GM23338 (cell line): ENCODE measurements around the gene TBCE. TPM values are rescaled to one million over a fixed set of nuclear protein-coding genes. Genes with fewer than 3 reads are reported as not detected.

Source experiments
- ATAC-seq: fragments of 200-7000 bp; cut with Tn5 transposase; 3 replicates; pipeline ENCODE4 v1.9.1; 2020
- DNase-seq: peaks from one replicate; pipeline ENCODE4 v3.0.0-alpha.2; 2015; ENCODE audit warnings: low spot score
- H2AFZ ChIP-seq: fragments of 200-600 bp; sonication (generic); 2 replicates; pipeline ENCODE4 v1.8.0; 2016; ENCODE audit warnings: antibody characterized with exemption, mild to moderate bottlenecking, moderate library complexity
- H3F3A ChIP-seq: fragments of 200-600 bp; sonication (generic); replicated peaks from 2 replicates; pipeline ENCODE4 v1.8.0; 2017; ENCODE audit warnings: antibody characterized with exemption, mixed run types, low read depth
- H3K27ac ChIP-seq: fragments of 200-600 bp; sonication (generic); 2 replicates; pipeline ENCODE4 v1.6.1; 2016; ENCODE audit warnings: low read depth
- H3K27me3 ChIP-seq: fragments of 200-600 bp; sonication (generic); 2 replicates; pipeline ENCODE4 v1.8.0; 2016; ENCODE audit warnings: mild to moderate bottlenecking, mixed run types, moderate library complexity; ENCODE audit not compliant: insufficient read depth
- H3K36me3 ChIP-seq: fragments of 200-600 bp; sonication (generic); 2 replicates; pipeline ENCODE4 v1.8.0; 2016; ENCODE audit warnings: mild to moderate bottlenecking; ENCODE audit not compliant: insufficient read depth
- H3K4me1 ChIP-seq: fragments of 200-600 bp; sonication (generic); 2 replicates; pipeline ENCODE4 v1.8.0; 2016; ENCODE audit warnings: mild to moderate bottlenecking, moderate library complexity; ENCODE audit not compliant: insufficient read depth
- H3K4me2 ChIP-seq: fragments of 200-600 bp; sonication (generic); 2 replicates; pipeline ENCODE4 v1.7.1; 2017; ENCODE audit warnings: mixed run types
- H3K4me3 ChIP-seq: fragments of 200-600 bp; sonication (generic); 2 replicates; pipeline ENCODE4 v1.6.1; 2016; ENCODE audit warnings: mixed run types
- H3K79me2 ChIP-seq: fragments of 200-600 bp; sonication (generic); replicated peaks from 2 replicates; pipeline ENCODE4 v1.8.0; 2017; ENCODE audit warnings: mild to moderate bottlenecking; ENCODE audit not compliant: insufficient read depth
- H3K9me2 ChIP-seq: fragments of 200-600 bp; sonication (generic); 2 replicates; pipeline ENCODE4 v1.8.0; 2017; ENCODE audit not compliant: insufficient read depth
- H4K20me1 ChIP-seq: fragments of 200-600 bp; sonication (generic); replicated peaks from 2 replicates; pipeline ENCODE4 v1.8.0; 2017; ENCODE audit warnings: mild to moderate bottlenecking; ENCODE audit not compliant: insufficient read depth
- H3K27ac Mint-ChIP-seq: 2 replicates; pipeline ENCODE4 v1.8.0; 2020; ENCODE audit warnings: inconsistent platforms, mild to moderate bottlenecking, moderate library complexity, mixed read lengths
- H3K27me3 Mint-ChIP-seq: 3 replicates; pipeline ENCODE4 v1.8.0; 2022; ENCODE audit warnings: low read depth, mild to moderate bottlenecking, moderate library complexity, mixed read lengths, inconsistent platforms; ENCODE audit not compliant: insufficient read depth, poor library complexity
- H3K36me3 Mint-ChIP-seq: 3 replicates; pipeline ENCODE4 v1.8.0; 2021; ENCODE audit warnings: low read depth, mild to moderate bottlenecking, inconsistent platforms, moderate library complexity, mixed read lengths
- H3K4me1 Mint-ChIP-seq: 3 replicates; pipeline ENCODE4 v1.8.0; 2020; ENCODE audit warnings: mild to moderate bottlenecking, inconsistent platforms, mixed read lengths
- H3K4me3 Mint-ChIP-seq: 3 replicates; pipeline ENCODE4 v1.8.0; 2021; ENCODE audit warnings: moderate library complexity, mild to moderate bottlenecking, inconsistent platforms, mixed read lengths
- H3K9me3 Mint-ChIP-seq: 3 replicates; pipeline ENCODE4 v1.8.0; 2020; ENCODE audit warnings: moderate library complexity, mild to moderate bottlenecking, inconsistent platforms, mixed read lengths
- CREB1 ChIP-seq: fragments of 250-450 bp; sonication (Bioruptor Pico); IDR thresholded peaks from 2 replicates; pipeline ENCODE4 v1.5.0; 2020; ENCODE audit warnings: low read depth, mild to moderate bottlenecking, moderate library complexity
- CTCF ChIP-seq, 2 experiments: fragments of 200-600 bp in 1 of 2; sonication (generic) in 1 of 2; conservative IDR thresholded peaks; 2 replicates each; pipeline versions ENCODE4 v1.5.1 to v1.6.1; 2016 to 2017; ENCODE audit warnings: antibody characterized with exemption in 2 of 2, low read depth in 2 of 2, mild to moderate bottlenecking in 2 of 2, moderate library complexity in 1 of 2
- EZH2 ChIP-seq: fragments of 200-600 bp; sonication (generic); IDR thresholded peaks from one replicate; pipeline ENCODE4 v1.8.0; 2017; ENCODE audit warnings: antibody characterized with exemption, mild to moderate bottlenecking, low read depth; ENCODE audit not compliant: unreplicated experiment
- EZH2phosphoT487 ChIP-seq: fragments of 200-600 bp; sonication (generic); IDR thresholded peaks from one replicate; pipeline ENCODE4 v1.8.1; 2018; ENCODE audit warnings: antibody characterized with exemption; ENCODE audit not compliant: unreplicated experiment
- JUNB ChIP-seq: IDR thresholded peaks from one replicate; pipeline ENCODE4 v1.6.1; 2016; ENCODE audit warnings: antibody characterized with exemption; ENCODE audit not compliant: unreplicated experiment
- NANOG ChIP-seq: IDR thresholded peaks from 2 replicates; pipeline ENCODE4 v1.6.1; 2016; ENCODE audit warnings: antibody characterized with exemption, borderline replicate concordance
- POLR2AphosphoS5 ChIP-seq: IDR thresholded peaks from 2 replicates; pipeline ENCODE4 v1.6.1; 2016; ENCODE audit warnings: antibody characterized with exemption, low read depth
- REST ChIP-seq: IDR thresholded peaks from one replicate; pipeline ENCODE4 v1.6.1; 2018; ENCODE audit warnings: antibody characterized with exemption; ENCODE audit not compliant: unreplicated experiment
- STAT1 ChIP-seq: IDR thresholded peaks from one replicate; pipeline ENCODE4 v1.6.1; 2016; ENCODE audit warnings: antibody characterized with exemption; ENCODE audit not compliant: unreplicated experiment
- ZNF114 ChIP-seq: fragments of 250-450 bp; sonication (Bioruptor Pico); IDR thresholded peaks from 2 replicates; pipeline ENCODE4 v1.5.0; 2020; ENCODE audit warnings: mild to moderate bottlenecking, moderate library complexity
- ZNF331 ChIP-seq: fragments of 250-450 bp; sonication (Bioruptor Pico); IDR thresholded peaks from 2 replicates; pipeline ENCODE4 v1.5.0; 2020; ENCODE audit warnings: low read depth, mild to moderate bottlenecking, moderate library complexity
- polyA plus RNA-seq: library from polyadenylated mRNA; unstranded; fragments of >200 nt; fragmentation: Nextera tagmentation; extraction: Ambion mirVana; gene quantifications from 2 replicates; pipeline ENCODE4 v1.2.1, GENCODE V29; 2016
- total RNA-seq: library from RNA; depleted of rRNA; stranded (reverse); fragments of >200 nt; shearing (Covaris generic); gene quantifications from 2 replicates; pipeline ENCODE4 v1.2.3, GENCODE V29; 2014
- TF ChIP-seq, protein P1 (sequence below): fragments of 250-450 bp; sonication (Bioruptor Pico); IDR thresholded peaks from 2 replicates; pipeline ENCODE4 v1.5.0; 2020; ENCODE audit warnings: mild to moderate bottlenecking, moderate library complexity

The TBCE gene
- total and polyA plus RNA-seq, 2 experiments from 2014 or later, result 42.7 to 64.8 TPM

GRCh38 chr1:235351898-235352297, 15.3 kb upstream of the TBCE start:
- peaks cover 4% of the 10 kb centered on the region; the same call in 1 of the 3 replicates for H3K9me3 Mint-ChIP-seq
- peaks cover 4% of the 10 kb centered on the region for H3K27me3 Mint-ChIP-seq
- no peak overlapping the region for H3K27ac Mint-ChIP-seq
- H3K27ac ChIP-seq, result no peak overlapping the region
- no peaks in the 10 kb centered on the region for H3F3A ChIP-seq
- no peaks in the 10 kb centered on the region for H3K27me3 ChIP-seq
- ATAC-seq, result no peak
- H3K4me3 ChIP-seq, result no peak overlapping the region
- no peaks in the 10 kb centered on the region for H3K79me2 ChIP-seq
- H3K4me3 Mint-ChIP-seq, result no peak overlapping the region
- no peaks in the 10 kb centered on the region for H3K9me2 ChIP-seq
- no peaks in the 10 kb centered on the region for H3K4me1 ChIP-seq
- no peaks in the 10 kb centered on the region for H4K20me1 ChIP-seq
- no peaks in the 10 kb centered on the region for H3K36me3 ChIP-seq
- H3K36me3 Mint-ChIP-seq, result no peaks in the 10 kb centered on the region; the same call in 2 of the 3 replicates
- DNase-seq, result no peak
- no peaks in the 10 kb centered on the region for H3K4me1 Mint-ChIP-seq
- H2AFZ ChIP-seq, result no peak overlapping the region
- no peak for TF ChIP-seq POLR2AphosphoS5
- TF ChIP-seq CTCF (conservative IDR thresholded peaks at IDR 0.05; ENCODE audit: low read depth in 2 of 2), result no peak
- TF ChIP-seq ZNF331, result no peak
- no peak for TF ChIP-seq JUNB
- TF ChIP-seq ZNF114 (CRISPR knock-in tag), result no peak
- TF ChIP-seq EZH2phosphoT487, result no peak
- TF ChIP-seq NANOG, result no peak
- TF ChIP-seq, protein P1, sequence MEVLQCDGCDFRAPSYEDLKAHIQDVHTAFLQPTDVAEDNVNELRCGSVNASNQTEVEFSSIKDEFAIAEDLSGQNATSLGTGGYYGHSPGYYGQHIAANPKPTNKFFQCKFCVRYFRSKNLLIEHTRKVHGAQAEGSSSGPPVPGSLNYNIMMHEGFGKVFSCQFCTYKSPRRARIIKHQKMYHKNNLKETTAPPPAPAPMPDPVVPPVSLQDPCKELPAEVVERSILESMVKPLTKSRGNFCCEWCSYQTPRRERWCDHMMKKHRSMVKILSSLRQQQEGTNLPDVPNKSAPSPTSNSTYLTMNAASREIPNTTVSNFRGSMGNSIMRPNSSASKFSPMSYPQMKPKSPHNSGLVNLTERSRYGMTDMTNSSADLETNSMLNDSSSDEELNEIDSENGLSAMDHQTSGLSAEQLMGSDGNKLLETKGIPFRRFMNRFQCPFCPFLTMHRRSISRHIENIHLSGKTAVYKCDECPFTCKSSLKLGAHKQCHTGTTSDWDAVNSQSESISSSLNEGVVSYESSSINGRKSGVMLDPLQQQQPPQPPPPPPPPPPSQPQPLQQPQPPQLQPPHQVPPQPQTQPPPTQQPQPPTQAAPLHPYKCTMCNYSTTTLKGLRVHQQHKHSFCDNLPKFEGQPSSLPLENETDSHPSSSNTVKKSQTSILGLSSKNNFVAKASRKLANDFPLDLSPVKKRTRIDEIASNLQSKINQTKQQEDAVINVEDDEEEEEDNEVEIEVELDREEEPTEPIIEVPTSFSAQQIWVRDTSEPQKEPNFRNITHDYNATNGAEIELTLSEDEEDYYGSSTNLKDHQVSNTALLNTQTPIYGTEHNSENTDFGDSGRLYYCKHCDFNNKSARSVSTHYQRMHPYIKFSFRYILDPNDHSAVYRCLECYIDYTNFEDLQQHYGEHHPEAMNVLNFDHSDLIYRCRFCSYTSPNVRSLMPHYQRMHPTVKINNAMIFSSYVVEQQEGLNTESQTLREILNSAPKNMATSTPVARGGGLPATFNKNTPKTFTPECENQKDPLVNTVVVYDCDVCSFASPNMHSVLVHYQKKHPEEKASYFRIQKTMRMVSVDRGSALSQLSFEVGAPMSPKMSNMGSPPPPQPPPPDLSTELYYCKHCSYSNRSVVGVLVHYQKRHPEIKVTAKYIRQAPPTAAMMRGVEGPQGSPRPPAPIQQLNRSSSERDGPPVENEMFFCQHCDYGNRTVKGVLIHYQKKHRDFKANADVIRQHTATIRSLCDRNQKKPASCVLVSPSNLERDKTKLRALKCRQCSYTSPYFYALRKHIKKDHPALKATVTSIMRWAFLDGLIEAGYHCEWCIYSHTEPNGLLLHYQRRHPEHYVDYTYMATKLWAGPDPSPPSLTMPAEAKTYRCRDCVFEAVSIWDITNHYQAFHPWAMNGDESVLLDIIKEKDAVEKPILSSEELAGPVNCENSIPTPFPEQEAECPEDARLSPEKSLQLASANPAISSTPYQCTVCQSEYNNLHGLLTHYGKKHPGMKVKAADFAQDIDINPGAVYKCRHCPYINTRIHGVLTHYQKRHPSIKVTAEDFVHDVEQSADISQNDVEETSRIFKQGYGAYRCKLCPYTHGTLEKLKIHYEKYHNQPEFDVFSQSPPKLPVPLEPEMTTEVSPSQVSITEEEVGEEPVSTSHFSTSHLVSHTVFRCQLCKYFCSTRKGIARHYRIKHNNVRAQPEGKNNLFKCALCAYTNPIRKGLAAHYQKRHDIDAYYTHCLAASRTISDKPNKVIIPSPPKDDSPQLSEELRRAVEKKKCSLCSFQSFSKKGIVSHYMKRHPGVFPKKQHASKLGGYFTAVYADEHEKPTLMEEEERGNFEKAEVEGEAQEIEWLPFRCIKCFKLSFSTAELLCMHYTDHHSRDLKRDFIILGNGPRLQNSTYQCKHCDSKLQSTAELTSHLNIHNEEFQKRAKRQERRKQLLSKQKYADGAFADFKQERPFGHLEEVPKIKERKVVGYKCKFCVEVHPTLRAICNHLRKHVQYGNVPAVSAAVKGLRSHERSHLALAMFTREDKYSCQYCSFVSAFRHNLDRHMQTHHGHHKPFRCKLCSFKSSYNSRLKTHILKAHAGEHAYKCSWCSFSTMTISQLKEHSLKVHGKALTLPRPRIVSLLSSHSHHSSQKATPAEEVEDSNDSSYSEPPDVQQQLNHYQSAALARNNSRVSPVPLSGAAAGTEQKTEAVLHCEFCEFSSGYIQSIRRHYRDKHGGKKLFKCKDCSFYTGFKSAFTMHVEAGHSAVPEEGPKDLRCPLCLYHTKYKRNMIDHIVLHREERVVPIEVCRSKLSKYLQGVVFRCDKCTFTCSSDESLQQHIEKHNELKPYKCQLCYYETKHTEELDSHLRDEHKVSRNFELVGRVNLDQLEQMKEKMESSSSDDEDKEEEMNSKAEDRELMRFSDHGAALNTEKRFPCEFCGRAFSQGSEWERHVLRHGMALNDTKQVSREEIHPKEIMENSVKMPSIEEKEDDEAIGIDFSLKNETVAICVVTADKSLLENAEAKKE (CRISPR knock-in tag), result no peak
- no peak for TF ChIP-seq CREB1 (CRISPR knock-in tag)
- no peak for TF ChIP-seq EZH2
- no peak for TF ChIP-seq STAT1
- TF ChIP-seq REST, result no peak
- no peak overlapping the region for H3K4me2 ChIP-seq
